GM18507 (cell line): ENCODE data around the gene CFAP410.
"Not testable (repeated sequence)": the region's sequence is repeated elsewhere in the genome, so short reads cannot be mapped to it uniquely, and the experiment has no call there.

ENCODE experiments used
- DNase-seq: peaks from one replicate; pipeline ENCODE4 v3.0.0; 2011; ENCODE audit warnings: low read depth; ENCODE audit not compliant: insufficient read length; ENCODE audit errors: extremely low spot score
- FAIRE-seq: peaks from 2 replicates; lab custom pipeline; 2011; peaks lifted over from hg19 to GRCh38; lab: Jason Lieb, UNC

Gene CFAP410

GRCh38 chr21:44293551-44294231 lies 45.5 kb downstream of the CFAP410 start:
- DNase-seq (no peak), FAIRE-seq (no peak)

GRCh38 chr21:44292812-44293195 lies 46.4 kb downstream of the CFAP410 start:
- DNase-seq (no peak), FAIRE-seq (no peak)

GRCh38 chr21:44291936-44292811 lies 47.0 kb downstream of the CFAP410 start:
- FAIRE-seq: no peak
- no peak for DNase-seq

- DNase-seq (no peak), FAIRE-seq (no peak)
These were observed 47.9 kb downstream of the CFAP410 start for GRCh38 chr21:44291078-44291935.

- no peak for DNase-seq
- no peak for FAIRE-seq
These were observed 48.7 kb downstream of the CFAP410 start for GRCh38 chr21:44290327-44291077.

- DNase-seq: no peak
- no peak for FAIRE-seq
These were observed 49.7 kb downstream of the CFAP410 start for GRCh38 chr21:44289381-44290010.

GRCh38 chr21:44288251-44289110 lies 50.7 kb downstream of the CFAP410 start:
- FAIRE-seq: no peak
- DNase-seq: no peak

- no peak for FAIRE-seq
- no peak for DNase-seq
These were observed 52.2 kb downstream of the CFAP410 start for GRCh38 chr21:44286716-44287632.

GRCh38 chr21:44286086-44286715 lies 53.0 kb downstream of the CFAP410 start:
- no peak for DNase-seq
- FAIRE-seq: no peak

- FAIRE-seq (no peak), DNase-seq (no peak)
These were observed 53.8 kb downstream of the CFAP410 start, which contains the start of gene AIRE for GRCh38 chr21:44285138-44285992. Gene AIRE (plus strand): TSS chr21:44285876. CDS start chr21:44286007, 131 bp downstream.

- FAIRE-seq (no peak), DNase-seq (no peak)
These were observed 55.2 kb downstream of the CFAP410 start for GRCh38 chr21:44283948-44284347.

- not testable (repeated sequence) for DNase-seq, FAIRE-seq
These were observed 55.9 kb downstream of the CFAP410 start for GRCh38 chr21:44283211-44283785.

GRCh38 chr21:44282370-44282769 lies 56.8 kb downstream of the CFAP410 start:
- no peak for FAIRE-seq
- no peak for DNase-seq

GRCh38 chr21:44281801-44282200 lies 57.4 kb downstream of the CFAP410 start:
- FAIRE-seq (no peak), DNase-seq (no peak)
